GM21717 (cell line): ENCODE data around the gene COL5A2.

ENCODE experiments used
- ATAC-seq: cut with Tn5 transposase; IDR thresholded peaks from one replicate; pipeline ENCODE4 v1.9.1; 2021; ENCODE audit warnings: mild to moderate bottlenecking, moderate library complexity; ENCODE audit not compliant: unreplicated experiment

Gene COL5A2

DNA sequence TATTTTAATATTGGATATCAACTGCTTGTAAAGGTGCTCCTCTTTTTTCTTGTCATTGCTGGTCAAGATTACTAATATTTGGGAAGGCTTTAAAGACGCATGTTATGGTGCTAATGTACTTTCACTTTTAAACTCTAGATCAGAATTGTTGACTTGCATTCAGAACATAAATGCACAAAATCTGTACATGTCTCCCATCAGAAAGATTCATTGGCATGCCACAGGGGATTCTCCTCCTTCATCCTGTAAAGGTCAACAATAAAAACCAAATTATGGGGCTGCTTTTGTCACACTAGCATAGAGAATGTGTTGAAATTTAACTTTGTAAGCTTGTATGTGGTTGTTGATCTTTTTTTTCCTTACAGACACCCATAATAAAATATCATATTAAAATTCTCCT lies 167.2 kb downstream of the COL5A2 start:
- ATAC-seq = no peak

DNA sequence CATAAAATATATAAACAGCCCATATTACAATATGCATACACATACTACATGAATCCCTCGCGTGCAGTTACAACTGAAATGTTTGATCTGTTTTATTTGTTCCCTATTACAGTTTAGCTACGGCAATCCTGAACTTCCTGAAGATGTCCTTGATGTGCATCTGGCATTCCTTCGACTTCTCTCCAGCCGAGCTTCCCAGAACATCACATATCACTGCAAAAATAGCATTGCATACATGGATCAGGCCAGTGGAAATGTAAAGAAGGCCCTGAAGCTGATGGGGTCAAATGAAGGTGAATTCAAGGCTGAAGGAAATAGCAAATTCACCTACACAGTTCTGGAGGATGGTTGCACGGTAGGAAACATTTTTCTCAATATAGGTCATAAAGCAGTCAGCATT lies 169.0 kb downstream of the COL5A2 start:
- ATAC-seq = no peak

DNA sequence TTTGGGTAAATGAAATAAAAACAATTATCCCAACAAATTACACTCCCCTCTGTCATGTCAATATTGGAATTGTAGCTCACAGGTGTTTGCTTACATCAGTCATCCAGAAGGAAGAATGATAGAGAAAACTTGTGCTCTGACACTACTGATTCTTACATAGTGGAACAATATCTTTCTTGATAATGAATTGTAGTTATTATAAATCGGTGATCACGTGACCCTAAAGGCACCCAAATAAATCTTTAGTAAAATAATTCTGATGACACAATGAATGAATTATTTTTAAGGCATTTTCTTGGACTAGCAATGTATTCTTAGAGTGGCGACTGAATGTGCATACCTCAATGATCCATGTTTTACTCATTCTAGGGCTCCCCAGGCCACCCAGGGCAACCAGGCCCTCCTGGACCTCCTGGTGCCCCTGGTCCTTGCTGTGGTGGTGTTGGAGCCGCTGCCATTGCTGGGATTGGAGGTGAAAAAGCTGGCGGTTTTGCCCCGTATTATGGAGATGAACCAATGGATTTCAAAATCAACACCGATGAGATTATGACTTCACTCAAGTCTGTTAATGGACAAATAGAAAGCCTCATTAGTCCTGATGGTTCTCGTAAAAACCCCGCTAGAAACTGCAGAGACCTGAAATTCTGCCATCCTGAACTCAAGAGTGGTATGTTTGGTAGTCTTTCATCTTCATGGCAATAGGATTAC lies 170.9 kb downstream of the COL5A2 start:
- ATAC-seq = no peak

DNA sequence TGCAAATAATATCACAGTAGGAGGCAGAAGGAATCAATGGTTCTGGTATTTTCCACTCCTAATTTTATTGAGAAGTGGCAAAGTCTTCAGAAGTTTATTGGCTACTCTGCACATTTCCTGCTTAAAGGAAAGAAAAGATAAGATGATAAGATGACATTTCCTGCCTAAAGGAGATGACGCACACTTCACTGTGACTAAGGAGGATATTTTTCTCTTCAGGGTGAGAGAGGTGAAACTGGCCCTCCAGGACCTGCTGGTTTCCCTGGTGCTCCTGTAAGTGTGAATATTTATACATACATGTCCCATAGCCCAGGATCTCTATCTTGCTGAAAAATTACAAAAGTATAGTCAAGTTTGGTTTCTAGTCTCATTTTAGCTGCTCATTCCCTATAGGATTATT lies 177.5 kb downstream of the COL5A2 start:
- ATAC-seq = no peak

DNA sequence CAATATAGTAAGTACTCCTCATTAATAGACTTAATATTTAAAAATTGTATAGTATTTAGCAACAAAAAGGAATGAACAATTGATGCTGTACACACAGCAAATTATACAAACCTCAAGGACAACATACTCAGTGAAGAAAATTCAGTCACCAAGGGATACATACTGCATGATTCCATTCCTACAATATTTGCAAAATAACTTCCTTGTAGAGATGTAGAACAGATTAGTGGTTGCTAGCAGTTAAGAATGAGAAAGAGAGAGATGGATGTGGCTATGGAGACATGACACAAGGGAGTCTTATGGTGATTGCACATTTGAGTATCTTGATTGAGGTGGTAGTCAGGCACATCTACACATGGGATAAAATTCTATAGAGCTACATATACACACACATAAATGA lies 179.3 kb downstream of the COL5A2 start:
- ATAC-seq = no peak

DNA sequence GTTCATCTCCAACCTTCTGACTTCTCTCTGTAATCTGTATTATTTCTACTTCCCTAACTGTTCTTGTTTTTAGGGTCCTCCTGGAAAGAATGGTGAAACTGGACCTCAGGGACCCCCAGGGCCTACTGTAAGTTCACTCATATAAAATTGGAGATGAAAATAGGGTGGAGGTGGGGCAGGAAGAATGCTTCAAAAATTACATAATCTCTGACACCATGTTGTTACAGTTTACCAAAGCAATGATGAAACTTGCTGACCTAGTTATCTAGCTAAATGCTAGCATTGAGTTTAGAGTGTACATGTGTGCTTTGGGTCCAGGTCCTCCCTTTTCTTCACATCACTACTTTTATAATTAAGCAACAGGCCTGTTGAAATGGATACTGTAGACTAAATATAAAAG lies 182.3 kb downstream of the COL5A2 start:
- no peak for ATAC-seq

DNA sequence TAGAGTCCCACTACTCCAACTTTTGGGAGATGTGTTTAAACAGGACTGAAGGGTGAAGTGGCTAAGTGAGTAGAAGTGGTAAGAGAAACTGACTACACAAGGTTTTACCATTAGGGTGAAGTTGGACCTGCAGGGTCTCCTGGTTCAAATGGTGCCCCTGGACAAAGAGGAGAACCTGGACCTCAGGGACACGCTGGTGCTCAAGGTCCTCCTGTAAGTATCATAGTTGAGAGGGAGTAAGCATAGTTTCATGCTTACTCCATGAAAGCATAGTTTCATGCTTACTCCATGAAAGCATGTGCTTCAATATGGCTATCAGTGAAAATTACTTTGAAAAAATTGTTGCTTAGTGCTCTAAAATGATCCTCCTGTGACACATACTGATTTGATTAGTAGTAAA lies 186.3 kb downstream of the COL5A2 start:
- ATAC-seq = no peak

DNA sequence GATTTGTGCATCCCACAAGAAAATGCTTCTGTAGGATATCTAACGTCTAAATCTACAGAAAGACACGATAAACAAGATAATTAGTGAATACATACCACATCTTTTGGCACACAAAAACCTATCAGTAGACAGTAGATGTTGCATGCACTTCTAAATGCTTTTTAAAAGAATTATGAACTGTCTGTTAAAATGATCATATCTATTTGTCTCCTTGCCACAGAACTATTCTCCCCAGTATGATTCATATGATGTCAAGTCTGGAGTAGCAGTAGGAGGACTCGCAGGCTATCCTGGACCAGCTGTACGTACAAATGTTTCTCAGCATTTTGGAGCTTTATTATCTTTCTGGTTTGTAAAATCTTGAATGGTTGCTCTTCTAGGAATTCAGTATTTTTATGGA lies 192.7 kb downstream of the COL5A2 start:
- no peak for ATAC-seq

DNA sequence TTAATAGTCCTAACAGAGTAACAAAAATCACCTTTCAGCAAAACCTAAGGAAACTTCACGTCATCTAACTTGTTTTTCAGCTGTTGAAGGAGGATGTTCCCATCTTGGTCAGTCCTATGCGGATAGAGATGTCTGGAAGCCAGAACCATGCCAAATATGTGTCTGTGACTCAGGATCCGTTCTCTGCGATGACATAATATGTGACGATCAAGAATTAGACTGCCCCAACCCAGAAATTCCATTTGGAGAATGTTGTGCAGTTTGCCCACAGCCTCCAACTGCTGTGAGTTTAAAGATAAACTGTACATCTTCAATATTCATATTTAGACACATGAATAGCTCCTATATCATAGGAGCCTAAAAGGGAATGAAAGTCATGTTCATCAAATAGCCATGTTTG lies 194.9 kb downstream of the COL5A2 start:
- no peak for ATAC-seq

DNA sequence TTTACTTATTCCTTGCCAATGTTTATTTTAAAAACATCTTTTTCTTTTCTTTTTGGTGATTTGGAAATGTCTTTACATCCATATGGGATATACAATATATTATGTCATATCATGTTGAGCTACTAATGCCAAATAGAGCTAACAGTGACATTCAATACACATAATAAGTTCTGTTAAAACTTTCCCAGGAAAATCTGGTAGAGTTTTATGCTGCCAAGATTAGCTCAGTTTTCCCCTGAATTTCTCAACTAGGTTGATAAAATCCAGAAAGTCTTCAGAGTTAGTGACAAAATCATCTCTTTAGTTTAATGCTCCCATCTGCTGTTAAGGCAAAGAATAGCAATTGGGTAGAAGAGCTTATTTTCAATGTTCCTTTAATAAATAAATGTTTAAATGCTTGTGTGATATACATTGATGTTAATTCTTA lies 195.5 kb downstream of the COL5A2 start:
- no peak for ATAC-seq

DNA sequence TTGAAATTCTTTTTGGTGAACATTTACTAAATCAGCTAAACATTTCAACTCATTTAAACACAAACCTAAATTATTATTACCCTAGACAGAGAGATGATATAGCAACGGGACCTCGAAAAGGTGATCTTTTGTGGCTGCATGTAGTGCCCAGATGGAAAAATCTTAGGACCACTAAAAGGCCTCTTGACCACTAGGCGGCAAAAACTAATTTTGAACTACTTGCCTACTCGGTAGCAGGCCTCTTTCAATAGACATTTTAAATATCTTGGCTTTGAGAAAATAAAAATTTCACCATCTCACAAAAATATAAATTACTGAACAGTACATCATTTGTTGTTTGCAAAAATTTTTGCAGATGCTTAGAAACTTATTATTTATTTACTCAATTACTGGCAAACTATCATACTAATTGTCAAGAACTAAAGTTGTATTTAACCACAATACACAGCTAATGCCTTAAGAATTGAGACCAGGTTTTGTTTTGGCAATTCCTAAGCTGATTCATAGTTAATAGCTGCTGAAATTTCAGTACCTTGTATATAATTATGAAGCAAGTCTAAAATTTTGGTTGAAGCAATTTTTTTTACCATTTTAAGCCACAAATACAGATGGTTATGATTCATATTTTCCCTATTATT lies 196.0 kb downstream of the COL5A2 start:
- no peak for ATAC-seq
